ENCODE measurements around the gene PGGHG. TPM values are rescaled to one million over a fixed set of nuclear protein-coding genes. Genes with fewer than 3 reads are reported as not detected.
A peak's percentile ranks its signal among the peaks of the same experiment; 100 is the strongest.

The PGGHG gene
- total RNA-seq, 1 donor from 2014 or later, result 37.0 TPM

DNA sequence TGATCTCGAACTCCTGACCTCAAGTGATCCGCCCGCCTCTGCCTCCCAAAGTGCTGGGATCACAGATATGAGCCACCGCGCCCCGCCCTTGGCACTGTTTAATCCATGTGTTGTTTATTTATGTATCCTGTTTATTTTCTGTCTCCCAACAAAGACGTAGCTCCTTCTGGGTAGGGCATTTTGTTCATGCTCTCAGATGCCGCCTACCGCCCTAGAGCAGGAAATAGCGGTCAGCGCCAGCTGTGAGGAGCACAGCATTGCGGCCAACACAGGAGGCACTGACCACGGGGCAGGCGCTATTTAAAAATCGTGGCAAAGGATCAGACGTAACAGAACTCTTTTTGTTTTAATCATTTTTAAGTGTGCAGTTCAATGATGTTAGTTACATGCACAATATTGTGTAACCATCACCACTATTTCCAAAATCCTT, 20.2 kb upstream of the PGGHG start:
- DNase-seq (ENCODE audit: low spot score) (peak; percentile 47), ATAC-seq (peak; percentile 47)

GRCh38 chr11:269146-269890, 19.6 kb upstream of the PGGHG start:
- ATAC-seq, result peak; percentile 21

DNA sequence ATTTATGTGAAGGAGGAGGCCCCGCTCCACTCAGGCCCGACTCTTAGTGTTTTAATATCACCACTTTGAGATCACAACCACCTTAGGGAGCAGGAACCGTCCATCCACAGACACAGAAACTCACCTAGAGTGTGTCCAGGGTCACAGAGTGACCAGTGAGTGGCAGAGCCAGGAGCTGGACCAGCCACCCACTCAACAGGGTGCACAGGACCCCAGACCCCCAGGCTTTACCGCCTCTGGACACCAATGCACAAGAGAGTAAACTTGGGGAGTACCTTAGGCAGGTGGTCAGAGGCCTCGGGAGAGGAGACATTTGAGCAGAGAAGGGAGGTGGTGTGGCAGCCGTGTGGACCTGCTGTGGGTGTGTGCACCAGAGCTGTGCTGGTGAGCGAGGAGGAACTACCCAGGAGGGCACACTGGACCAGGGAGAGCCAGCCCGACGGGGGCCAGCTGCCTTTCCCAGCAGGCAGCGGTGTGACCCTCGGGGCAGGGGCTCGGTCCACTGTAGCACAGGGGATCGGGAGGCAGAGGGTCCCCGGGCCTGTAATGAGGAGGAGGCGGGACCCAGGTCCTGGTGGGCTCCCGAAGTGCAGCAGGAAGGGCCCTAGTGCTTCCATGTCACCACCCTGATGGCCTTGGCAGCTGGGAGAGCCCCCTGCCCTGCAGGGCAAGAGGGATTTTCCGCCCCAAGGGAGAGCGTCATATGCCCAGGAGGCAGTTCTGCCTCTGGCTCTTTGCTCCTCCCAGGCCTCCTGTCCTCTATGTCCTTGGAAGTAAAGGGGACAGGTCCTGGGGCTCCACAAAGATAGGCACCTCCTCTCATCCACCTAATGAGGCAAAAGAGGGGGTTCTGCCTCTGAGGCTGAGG, 18.2 kb upstream of the PGGHG start:
- ATAC-seq (no peak), DNase-seq (ENCODE audit: low spot score) (peak; percentile 44)

More at GRCh38 chr11:269146-269890, 19.6 kb upstream of the PGGHG start:
- peak; percentile 46 for DNase-seq (ENCODE audit: low spot score)

DNA sequence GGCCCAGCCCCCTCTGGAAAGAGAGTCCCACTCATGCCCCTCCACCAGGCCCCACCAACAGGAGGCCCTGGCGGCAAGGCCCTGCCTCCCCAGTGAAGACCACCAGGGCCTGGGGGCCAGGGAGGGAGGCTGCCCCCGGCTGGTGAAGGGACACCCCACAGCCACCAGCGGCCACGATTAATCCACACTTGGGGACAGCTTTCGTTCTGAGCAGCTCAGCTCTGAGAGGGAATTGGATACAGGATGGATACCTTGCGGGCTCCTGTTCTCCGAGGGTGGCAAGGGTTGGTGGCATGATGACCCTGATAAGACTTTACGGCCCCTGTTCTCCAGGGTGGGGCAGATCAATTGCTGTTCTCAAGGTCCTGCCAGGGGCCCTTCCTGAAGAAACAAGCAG, 17.6 kb upstream of the PGGHG start:
- DNase-seq (ENCODE audit: low spot score) (peak; percentile 42), ATAC-seq (no peak)

DNA sequence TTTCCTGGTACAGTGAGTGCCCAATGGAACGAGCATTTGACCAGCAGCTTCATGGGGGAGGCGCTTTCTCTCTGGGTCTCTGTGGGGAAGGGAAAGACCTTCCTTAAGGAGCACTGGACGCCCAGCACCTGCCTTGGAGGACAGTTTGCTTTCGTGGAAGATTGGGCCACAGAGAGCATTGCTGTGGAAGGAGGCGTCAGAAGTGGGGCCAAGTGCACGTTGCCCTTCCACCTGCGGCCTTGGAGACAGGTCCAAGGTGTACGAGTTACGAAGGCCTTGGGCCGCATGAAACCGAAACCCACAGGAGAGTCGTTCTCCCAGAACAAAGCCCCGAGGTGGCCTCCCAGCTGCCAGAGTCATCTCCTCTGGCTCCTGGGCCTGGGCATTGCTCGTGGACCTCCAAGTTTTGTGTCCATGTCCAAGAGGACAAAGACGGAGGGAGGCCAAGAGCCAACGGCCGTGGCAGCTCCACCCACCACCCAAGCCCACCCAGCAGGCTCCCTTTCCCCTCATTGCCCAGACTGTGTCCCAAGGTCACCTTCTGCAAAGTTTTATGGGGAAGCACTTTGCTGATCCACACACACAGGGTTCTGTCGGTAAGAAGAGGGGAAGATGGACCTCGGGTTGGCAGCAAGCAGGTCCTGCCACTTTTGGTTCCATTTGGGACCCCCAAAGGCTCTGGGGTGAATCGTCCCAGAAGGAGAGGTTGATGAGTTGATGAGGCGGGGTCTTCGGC, 16.6 kb upstream of the PGGHG start:
- ATAC-seq (no peak), DNase-seq (ENCODE audit: low spot score) (peak; percentile 41)

GRCh38 chr11:272931-273198, 16.1 kb upstream of the PGGHG start:
- DNase-seq (ENCODE audit: low spot score) (peak; percentile 42), ATAC-seq (no peak)

GRCh38 chr11:276219-276618, 12.7 kb upstream of the PGGHG start:
- DNase-seq (ENCODE audit: low spot score) (no peak), ATAC-seq (no peak)

DNA sequence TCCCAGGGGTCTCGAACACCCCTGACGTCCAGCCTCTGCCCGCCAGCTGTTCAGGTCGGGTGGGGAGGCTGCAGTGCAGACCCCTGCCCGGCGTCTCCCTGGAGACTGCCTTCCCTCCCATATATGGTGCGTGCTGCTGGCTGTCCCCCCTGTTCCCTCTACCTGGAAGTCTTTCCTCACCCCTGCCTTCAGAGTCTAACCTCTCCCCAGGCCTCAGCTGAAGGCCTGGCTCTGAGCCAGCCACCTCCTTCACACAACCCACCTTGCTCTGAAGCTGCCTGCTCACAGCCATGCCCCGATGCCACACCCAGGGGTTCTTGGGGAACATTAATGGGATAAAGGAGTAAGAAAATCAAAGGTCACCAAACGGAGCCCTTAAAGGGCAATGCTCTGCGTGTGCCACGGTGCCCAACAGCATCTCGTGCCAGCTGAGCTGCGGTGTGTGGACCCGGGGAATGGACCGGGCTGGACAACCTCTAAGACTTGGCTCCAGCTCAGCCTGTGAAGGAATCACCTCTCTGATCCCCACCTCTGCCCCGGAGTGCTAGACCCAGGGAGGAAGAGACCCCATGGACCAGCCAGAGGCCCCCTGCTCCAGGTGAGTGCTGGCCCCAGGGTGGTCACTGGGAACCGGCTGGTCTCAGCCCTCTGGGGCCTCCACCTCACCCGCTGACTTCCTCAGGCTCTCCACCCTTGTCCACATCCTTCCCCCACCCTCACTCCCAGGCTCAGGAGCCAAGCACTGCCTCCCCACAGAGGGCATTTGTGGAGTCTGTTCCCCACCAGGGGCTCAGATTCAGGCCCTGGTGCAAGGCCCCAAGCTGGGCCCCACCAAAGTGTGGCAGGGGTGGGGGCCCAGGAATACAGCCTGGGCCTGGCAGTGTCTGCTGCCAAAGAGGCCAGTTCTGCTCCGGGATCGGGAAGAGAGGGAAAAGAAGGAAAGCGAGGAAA, 10.7 kb upstream of the PGGHG start, which contains the start of gene NLRP6:
TSS of gene NLRP6 (plus strand) at position 407 of the 951 bp plus-strand sequence. CDS start at position 570, 163 bp downstream.
- ATAC-seq (no peak), DNase-seq (ENCODE audit: low spot score) (peak; percentile 46)

GRCh38 chr11:279040-279965, 9.6 kb upstream of the PGGHG start:
- DNase-seq (ENCODE audit: low spot score) (peak; percentile 51), ATAC-seq (peak; percentile 44)

DNA sequence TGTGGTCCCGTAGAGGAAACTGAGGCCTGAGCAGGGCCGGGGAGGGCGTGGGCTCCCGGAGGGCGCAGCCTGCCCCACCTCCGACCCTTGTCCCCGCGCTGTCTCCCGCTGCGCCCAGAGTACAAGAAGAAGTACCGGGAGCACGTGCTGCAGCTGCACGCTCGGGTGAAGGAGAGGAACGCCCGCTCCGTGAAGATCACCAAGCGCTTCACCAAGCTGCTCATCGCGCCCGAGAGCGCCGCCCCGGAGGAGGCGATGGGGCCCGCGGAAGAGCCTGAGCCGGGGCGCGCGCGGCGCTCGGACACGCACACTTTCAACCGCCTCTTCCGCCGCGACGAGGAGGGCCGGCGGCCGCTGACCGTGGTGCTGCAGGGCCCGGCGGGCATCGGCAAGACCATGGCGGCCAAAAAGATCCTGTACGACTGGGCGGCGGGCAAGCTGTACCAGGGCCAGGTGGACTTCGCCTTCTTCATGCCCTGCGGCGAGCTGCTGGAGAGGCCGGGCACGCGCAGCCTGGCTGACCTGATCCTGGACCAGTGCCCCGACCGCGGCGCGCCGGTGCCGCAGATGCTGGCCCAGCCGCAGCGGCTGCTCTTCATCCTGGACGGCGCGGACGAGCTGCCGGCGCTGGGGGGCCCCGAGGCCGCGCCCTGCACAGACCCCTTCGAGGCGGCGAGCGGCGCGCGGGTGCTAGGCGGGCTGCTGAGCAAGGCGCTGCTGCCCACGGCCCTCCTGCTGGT, 8.8 kb upstream of the PGGHG start:
- DNase-seq (ENCODE audit: low spot score), result peak; percentile 93
- ATAC-seq, result peak; percentile 86

DNA sequence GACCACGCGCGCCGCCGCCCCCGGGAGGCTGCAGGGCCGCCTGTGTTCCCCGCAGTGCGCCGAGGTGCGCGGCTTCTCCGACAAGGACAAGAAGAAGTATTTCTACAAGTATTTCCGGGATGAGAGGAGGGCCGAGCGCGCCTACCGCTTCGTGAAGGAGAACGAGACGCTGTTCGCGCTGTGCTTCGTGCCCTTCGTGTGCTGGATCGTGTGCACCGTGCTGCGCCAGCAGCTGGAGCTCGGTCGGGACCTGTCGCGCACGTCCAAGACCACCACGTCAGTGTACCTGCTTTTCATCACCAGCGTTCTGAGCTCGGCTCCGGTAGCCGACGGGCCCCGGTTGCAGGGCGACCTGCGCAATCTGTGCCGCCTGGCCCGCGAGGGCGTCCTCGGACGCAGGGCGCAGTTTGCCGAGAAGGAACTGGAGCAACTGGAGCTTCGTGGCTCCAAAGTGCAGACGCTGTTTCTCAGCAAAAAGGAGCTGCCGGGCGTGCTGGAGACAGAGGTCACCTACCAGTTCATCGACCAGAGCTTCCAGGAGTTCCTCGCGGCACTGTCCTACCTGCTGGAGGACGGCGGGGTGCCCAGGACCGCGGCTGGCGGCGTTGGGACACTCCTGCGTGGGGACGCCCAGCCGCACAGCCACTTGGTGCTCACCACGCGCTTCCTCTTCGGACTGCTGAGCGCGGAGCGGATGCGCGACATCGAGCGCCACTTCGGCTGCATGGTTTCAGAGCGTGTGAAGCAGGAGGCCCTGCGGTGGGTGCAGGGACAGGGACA, 8.0 kb upstream of the PGGHG start:
- ATAC-seq (no peak), DNase-seq (ENCODE audit: low spot score) (peak; percentile 48)

DNA sequence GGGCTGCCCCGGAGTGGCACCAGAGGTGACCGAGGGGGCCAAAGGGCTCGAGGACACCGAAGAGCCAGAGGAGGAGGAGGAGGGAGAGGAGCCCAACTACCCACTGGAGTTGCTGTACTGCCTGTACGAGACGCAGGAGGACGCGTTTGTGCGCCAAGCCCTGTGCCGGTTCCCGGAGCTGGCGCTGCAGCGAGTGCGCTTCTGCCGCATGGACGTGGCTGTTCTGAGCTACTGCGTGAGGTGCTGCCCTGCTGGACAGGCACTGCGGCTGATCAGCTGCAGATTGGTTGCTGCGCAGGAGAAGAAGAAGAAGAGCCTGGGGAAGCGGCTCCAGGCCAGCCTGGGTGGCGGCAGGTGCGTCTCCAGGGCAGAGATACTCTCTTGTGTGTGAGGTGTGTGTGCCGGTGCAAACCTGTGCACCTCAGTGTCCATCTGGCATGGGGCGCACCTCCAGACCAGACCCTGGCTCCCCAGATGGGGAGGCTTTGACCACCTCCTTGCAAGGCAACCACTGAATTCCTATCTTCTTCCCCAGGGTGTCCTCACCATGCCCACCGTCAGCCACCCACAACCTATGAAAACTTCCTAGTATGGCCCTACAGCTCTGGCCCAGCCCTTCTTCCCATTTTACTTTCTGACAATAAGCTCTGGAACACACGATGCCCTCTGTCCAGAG, 7.3 kb upstream of the PGGHG start:
- no peak for ATAC-seq
- peak; percentile 46 for DNase-seq (ENCODE audit: low spot score)

- ATAC-seq (no peak), DNase-seq (ENCODE audit: low spot score) (peak; percentile 37)
Measured at GRCh38 chr11:282171-282570, 6.8 kb upstream of the PGGHG start.

GRCh38 chr11:282630-283360, 6.1 kb upstream of the PGGHG start:
- DNase-seq (ENCODE audit: low spot score), result peak; percentile 46
- no peak for ATAC-seq

DNA sequence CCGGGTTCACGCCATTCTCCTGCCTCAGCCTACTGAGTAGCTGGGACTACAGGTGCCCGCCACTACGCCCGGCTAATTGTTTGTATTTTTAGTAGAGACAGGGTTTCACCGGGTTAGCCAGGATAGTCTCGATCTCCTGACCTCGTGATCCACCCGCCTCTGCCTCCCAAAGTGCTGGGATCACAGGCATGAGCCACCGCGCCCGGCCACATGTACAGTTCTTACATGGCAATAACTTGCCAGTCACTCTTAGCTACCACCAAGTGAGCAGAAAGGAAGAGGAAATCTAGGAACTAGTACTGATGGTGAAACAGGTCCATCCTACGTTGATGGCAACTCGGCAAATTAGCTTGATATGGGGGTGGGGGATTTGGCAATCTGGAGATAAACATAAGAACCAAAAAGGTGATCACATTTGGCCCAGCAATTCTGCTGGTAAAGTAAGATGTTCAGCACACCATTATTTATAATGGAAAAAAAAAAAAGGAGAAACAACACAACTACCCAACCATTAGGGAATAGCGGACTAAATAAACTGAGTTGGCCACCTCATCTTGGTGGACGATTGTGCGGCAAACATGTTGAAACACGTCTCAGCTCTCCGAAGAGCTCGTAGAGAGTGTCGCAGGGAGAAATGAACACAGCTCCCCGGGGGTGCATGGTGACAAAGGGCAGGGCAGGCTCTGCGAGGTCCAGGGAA, 5.4 kb upstream of the PGGHG start:
- DNase-seq (ENCODE audit: low spot score) (peak; percentile 43), ATAC-seq (no peak)

All from left lobe of liver (tissue), 2 donors.